Fibroblast of the aortic adventitia (primary cell): ENCODE measurements around the gene TMEM106A. TPM values are rescaled to one million over a fixed set of nuclear protein-coding genes. Genes with fewer than 3 reads are reported as not detected.
A peak's percentile ranks its signal among the peaks of the same experiment; 100 is the strongest.
"Not testable (repeated sequence)": the region's sequence is repeated elsewhere in the genome, so short reads cannot be mapped to it uniquely, and the experiment has no call there.

Experiments used
- DNase-seq: peaks from one replicate; pipeline ENCODE4 v3.0.0-alpha.2; 2010; ENCODE audit warnings: low read depth
- H3K4me3 ChIP-seq: 2 replicates; pipeline ENCODE4 v1.5.1; 2011; ENCODE audit warnings: low read depth, mild to moderate bottlenecking, control low read depth, low read length, moderate library complexity
- total RNA-seq: library from RNA; depleted of rRNA; stranded (reverse); fragments of >200 nt; gene quantifications from 2 replicates; pipeline ENCODE4 v1.2.3, GENCODE V29; 2012; ENCODE audit warnings: low replicate concordance
- TF ChIP-seq, protein P1 (sequence below): IDR thresholded peaks from 2 replicates; pipeline ENCODE4 v1.5.1; 2011; ENCODE audit warnings: mild to moderate bottlenecking, low read length, control low read depth, inconsistent platforms; ENCODE audit not compliant: insufficient read depth

Gene TMEM106A
- total RNA-seq, 1 donor, result 7.2 TPM

DNA sequence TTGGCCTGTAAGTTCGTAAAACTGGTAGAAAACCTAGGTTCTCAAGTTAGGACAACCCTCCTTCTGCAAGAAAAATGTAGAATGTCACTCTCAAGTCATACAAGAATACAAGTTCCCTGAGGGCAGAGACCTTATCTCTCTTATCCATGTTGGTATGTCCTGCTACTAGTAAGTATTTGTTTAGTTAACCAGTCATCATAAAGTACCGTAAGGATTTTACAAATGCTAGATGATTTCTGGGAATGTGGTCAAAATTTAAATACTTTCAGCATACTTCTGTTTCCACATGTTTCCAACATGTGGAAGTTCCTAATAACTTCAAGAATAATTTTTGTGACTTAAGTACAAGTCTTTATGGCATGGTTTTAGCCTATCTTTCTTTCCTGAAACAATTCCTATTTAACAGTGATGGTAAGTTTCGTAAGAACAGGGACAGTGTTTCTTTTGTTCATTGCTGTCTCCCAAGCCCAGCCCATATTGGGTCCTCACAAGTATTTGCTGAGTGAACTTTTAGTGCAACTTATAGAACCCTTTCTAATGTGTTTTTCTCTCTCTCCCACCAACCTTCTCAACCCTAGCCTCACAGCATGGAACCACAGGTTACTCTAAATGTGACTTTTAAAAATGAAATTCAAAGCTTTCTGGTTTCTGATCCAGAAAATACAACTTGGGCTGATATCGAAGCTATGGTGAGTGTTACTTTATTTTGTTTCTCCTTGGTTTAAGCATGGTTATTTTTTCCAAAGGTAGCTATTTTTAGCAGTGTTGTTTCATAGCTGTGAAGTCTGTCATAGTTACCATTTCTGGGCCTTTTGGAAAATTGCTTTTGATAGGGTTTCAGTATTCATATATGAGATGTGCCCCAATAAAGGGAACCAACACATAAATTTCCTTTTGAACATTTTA is 36.2 kb upstream of the TMEM106A start:
- no peak overlapping the region for H3K4me3 ChIP-seq
- TF ChIP-seq, protein P1, sequence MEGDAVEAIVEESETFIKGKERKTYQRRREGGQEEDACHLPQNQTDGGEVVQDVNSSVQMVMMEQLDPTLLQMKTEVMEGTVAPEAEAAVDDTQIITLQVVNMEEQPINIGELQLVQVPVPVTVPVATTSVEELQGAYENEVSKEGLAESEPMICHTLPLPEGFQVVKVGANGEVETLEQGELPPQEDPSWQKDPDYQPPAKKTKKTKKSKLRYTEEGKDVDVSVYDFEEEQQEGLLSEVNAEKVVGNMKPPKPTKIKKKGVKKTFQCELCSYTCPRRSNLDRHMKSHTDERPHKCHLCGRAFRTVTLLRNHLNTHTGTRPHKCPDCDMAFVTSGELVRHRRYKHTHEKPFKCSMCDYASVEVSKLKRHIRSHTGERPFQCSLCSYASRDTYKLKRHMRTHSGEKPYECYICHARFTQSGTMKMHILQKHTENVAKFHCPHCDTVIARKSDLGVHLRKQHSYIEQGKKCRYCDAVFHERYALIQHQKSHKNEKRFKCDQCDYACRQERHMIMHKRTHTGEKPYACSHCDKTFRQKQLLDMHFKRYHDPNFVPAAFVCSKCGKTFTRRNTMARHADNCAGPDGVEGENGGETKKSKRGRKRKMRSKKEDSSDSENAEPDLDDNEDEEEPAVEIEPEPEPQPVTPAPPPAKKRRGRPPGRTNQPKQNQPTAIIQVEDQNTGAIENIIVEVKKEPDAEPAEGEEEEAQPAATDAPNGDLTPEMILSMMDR, result no peak

DNA sequence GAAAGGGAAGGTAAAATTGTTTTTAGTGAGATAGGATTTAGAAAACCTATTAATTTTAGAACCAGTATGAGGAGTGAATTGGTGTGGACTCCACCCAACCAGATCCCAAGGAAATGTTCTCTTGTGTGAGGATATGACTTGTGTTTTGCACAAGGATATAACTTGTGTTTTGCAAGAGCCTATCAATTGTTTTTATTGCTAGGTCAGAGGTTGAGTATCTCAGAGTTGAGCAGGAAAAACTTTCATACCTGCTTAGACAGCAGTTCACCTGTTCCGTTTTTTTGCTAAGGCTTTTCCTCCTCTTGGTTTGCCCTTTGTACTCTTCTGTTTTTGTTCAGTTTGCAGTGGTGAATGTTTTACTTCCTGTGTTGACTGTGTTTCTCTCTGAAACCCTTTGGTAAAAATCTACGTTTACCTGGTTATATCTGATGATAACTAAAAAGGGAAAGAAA is 35.5 kb upstream of the TMEM106A start:
- H3K4me3 ChIP-seq, result no peak overlapping the region

More for the DNA sequence above, 36.2 kb upstream of the TMEM106A start:
- DNase-seq, result peak; percentile 88

DNA sequence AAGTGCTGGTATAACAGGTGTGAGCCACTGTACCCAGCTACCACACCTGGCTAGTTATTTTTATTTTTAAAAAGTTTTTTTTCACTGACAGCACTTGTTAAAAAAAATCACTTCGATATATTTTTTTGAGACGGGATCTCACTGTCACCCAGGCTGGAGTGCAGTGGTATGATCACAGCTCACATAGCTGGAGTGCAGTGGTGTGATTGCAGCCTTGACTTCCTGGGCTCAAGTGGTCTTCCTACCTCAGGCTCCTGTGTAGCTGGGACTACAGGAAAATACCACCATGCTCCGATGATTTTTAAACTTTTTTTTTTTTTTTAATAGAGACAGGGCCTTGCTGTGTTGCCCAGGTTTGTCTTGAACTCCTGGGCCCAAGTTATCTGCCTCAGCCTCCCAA is 27.8 kb upstream of the TMEM106A start:
- no peak for DNase-seq
- TF ChIP-seq, protein P1, result no peak
- no peak overlapping the region for H3K4me3 ChIP-seq

More for the DNA sequence above, 35.5 kb upstream of the TMEM106A start:
- DNase-seq, result no peak
- TF ChIP-seq, protein P1, result no peak

DNA sequence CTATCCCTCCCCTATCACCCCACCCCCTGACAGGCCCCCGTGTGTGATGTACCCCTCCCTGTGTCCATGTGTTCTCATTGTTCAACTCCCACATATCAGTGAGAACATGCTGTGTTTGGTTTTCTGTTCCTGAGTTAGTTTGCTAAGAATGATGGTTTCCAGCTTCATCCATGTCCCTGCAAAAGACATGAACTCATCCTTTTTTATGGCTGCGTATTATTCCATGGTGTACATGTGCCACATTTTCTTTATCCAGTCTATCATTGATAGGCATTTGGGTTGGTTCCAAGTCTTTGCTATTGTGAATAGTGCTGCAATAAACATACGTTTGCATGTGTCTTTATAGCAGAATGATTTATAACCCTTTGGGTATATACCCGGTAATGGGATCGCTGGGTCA is 25.0 kb upstream of the TMEM106A start:
- DNase-seq, H3K4me3 ChIP-seq: not testable (repeated sequence)

DNA sequence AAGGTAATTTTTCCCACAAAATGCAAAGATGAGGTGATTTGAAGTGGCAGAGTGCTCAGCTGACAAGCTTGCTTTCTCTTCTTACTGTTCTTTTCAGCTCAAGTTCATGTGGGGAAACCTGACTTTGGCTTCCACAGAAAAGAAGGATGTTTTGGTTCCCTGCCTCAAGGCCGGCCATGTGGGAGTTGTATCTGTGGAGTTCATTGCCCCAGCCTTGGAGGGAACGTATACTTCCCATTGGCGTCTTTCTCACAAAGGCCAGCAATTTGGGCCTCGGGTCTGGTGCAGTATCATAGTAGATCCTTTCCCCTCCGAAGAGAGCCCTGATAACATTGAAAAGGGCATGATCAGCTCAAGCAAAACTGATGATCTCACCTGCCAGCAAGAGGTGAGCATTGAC is 18.4 kb upstream of the TMEM106A start:
- TF ChIP-seq, protein P1, result no peak
- no peak overlapping the region for H3K4me3 ChIP-seq
- DNase-seq, result no peak

DNA sequence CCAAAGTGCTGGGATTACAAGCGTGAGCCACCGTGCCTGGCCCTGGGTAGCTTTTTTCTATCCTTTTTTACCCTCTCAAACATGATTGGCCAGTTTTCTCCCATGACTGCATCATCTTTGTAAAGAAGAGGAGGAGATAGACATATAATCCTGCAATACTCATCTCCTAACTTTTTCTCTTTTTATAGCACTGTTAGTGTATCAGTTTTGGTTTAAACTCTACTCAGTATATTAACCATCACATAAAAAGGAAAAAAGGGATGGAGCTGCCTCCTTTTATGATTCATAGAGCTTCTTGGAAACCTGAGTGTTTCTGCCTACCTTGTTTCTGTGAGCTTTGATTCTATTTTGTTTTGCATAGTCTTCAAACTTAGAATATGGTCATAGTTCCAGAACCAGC is 12.0 kb upstream of the TMEM106A start:
- DNase-seq, result no peak
- TF ChIP-seq, protein P1, result no peak
- no peak overlapping the region for H3K4me3 ChIP-seq

DNA sequence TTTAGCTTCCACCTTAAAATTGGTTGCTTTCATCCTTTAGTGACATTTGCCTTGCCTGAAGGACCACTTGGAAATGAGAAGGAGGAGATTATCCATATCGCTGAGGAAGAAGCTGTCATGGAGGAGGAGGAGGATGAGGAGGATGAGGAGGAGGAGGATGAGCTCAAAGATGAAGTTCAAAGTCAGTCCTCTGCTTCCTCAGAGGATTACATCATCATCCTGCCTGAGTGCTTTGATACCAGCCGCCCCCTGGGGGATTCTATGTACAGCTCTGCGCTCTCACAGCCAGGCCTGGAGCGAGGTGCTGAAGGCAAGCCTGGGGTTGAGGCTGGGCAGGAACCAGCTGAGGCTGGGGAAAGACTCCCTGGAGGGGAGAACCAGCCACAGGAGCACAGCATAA is 11.5 kb upstream of the TMEM106A start:
- no peak for DNase-seq
- TF ChIP-seq, protein P1, result no peak
- H3K4me3 ChIP-seq, result no peak overlapping the region

DNA sequence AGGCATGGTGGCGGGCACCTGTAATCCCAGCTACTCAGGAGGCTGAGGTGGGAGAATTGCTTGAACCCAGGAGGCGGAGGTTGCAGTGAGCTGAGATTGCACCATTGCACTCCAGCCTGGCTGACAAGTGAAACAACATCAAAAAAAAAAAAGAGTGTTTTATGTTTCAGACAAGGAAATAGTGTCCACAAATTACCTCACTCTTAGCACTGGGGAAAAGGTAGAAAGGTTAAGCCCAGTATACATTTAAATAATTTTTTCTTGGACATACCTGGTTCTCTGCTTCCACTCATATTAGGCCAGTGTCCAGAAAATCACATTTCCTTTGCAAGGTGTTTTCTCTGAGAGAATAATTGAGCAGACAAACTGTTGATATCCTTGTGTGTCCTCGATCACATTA is 8.7 kb upstream of the TMEM106A start:
- H3K4me3 ChIP-seq, DNase-seq: not testable (repeated sequence)
